Thymus (tissue), 11 donors: ENCODE results near the gene SOCS3. TPM values are rescaled to one million over a fixed set of nuclear protein-coding genes. Genes with fewer than 3 reads are reported as not detected.
"Not testable (repeated sequence)": the region's sequence is repeated elsewhere in the genome, so short reads cannot be mapped to it uniquely, and the experiment has no call there.

ENCODE experiments used
- DNase-seq, 9 donors: peaks; one replicate each; pipeline ENCODE4 v3.0.0-alpha.2; 2013; ENCODE audit warnings: low spot score in 9 of 9, low read depth in 6 of 9, missing footprints in 1 of 9
- H3K27ac ChIP-seq, 2 donors: one replicate each; pipeline ENCODE4 v1.5.1; 2013; ENCODE audit warnings: control low read depth in 1 of 2, low read depth in 1 of 2, low read length in 1 of 2, mild to moderate bottlenecking in 1 of 2, moderate library complexity in 1 of 2
- H3K27me3 ChIP-seq, 2 donors: one replicate each; pipeline ENCODE4 v1.5.1; 2013; ENCODE audit warnings: low read length in 1 of 2; ENCODE audit not compliant: control insufficient read depth in 2 of 2, insufficient read depth in 1 of 2
- H3K36me3 ChIP-seq, 2 donors: one replicate each; pipeline ENCODE4 v1.5.1; 2013; ENCODE audit warnings: low read length in 1 of 2, mild to moderate bottlenecking in 1 of 2, moderate library complexity in 1 of 2; ENCODE audit not compliant: control insufficient read depth in 2 of 2, insufficient read depth in 2 of 2
- H3K4me1 ChIP-seq, 2 donors: one replicate each; pipeline ENCODE4 v1.5.1; 2013; ENCODE audit warnings: low read length in 2 of 2; ENCODE audit not compliant: control insufficient read depth in 2 of 2, insufficient read depth in 2 of 2
- H3K4me3 ChIP-seq, 2 donors: one replicate each; pipeline ENCODE4 v1.5.1; 2013; ENCODE audit warnings: low read length in 2 of 2, control low read depth in 1 of 2, mild to moderate bottlenecking in 1 of 2
- H3K9me3 ChIP-seq, 2 donors: one replicate each; pipeline ENCODE4 v1.5.1; 2013; ENCODE audit warnings: low read length in 1 of 2, mild to moderate bottlenecking in 1 of 2; ENCODE audit not compliant: control insufficient read depth in 2 of 2, insufficient read depth in 1 of 2
- WGBS: extraction: QIAGEN DNeasy Blood & Tissue Kit; methylation state at CpG from one replicate; pipeline ENCODE4 v1.1.7; 2013; 5-methylcytosine and 5-hydroxymethylcytosine counted together
- polyA plus RNA-seq: library from polyadenylated mRNA; stranded (reverse); fragments of 200-250 nt; gene quantifications from one replicate; pipeline ENCODE4 v1.2.3, GENCODE V29; 2013
- total RNA-seq: library from RNA; stranded (reverse); fragments of 120-200 nt; gene quantifications from one replicate; pipeline ENCODE4 v1.2.4, GENCODE V29; 2013
- donor health status: healthy.

SOCS3 gene
- total and polyA plus RNA-seq, 2 donors, result 59.5 to 126 TPM

- no peak overlapping the region for H3K4me3 ChIP-seq
- no peak for DNase-seq
- peaks cover 0 to 13% of the 10 kb centered on the region in 2 donors for H3K27me3 ChIP-seq
- H3K4me1 ChIP-seq, result peaks cover 3 to 17% of the 10 kb centered on the region in 2 donors
- 97% methylated on average over 11 of the region's 11 CpGs for WGBS
- H3K27ac ChIP-seq, result no peak overlapping the region
- no peaks in the 10 kb centered on the region for H3K36me3 ChIP-seq
- H3K9me3 ChIP-seq, result no peaks in the 10 kb centered on the region
These were observed 24.7 kb downstream of the SOCS3 start for GRCh38 chr17:78335209-78335608.

- WGBS, result 71% methylated on average over 4 of the region's 4 CpGs
- H3K27ac ChIP-seq, result no peak overlapping the region
- no peaks in the 10 kb centered on the region for H3K36me3 ChIP-seq
- peaks cover 3 to 14% of the 10 kb centered on the region in 2 donors for H3K4me1 ChIP-seq
- no peak for DNase-seq
- H3K27me3 ChIP-seq, result peaks cover 0 to 7% of the 10 kb centered on the region in 2 donors
- H3K9me3 ChIP-seq, result no peaks in the 10 kb centered on the region
- no peak overlapping the region for H3K4me3 ChIP-seq
These were observed 26.9 kb downstream of the SOCS3 start for GRCh38 chr17:78332991-78333390.

- H3K4me1 ChIP-seq, result peaks cover 3 to 14% of the 10 kb centered on the region in 2 donors
- H3K27ac ChIP-seq, H3K4me3 ChIP-seq, H3K9me3 ChIP-seq, DNase-seq, H3K27me3 ChIP-seq, H3K36me3 ChIP-seq: not testable (repeated sequence)
- WGBS, result 93% methylated on average over 12 of the region's 12 CpGs
These were observed 28.5 kb downstream of the SOCS3 start for GRCh38 chr17:78331355-78331754.

GRCh38 chr17:78330570-78331224 lies 29.2 kb downstream of the SOCS3 start:
- H3K27ac ChIP-seq, result no peak overlapping the region
- H3K4me1 ChIP-seq, result peaks cover 3 to 16% of the 10 kb centered on the region in 2 donors
- no peaks in the 10 kb centered on the region for H3K36me3 ChIP-seq
- DNase-seq, result no peak
- H3K27me3 ChIP-seq, result no peaks in the 10 kb centered on the region
- peaks cover 0 to 5% of the 10 kb centered on the region in 2 donors for H3K9me3 ChIP-seq
- no peak overlapping the region for H3K4me3 ChIP-seq
- 96% methylated on average over 13 of the region's 13 CpGs for WGBS

GRCh38 chr17:78329263-78330059 lies 30.4 kb downstream of the SOCS3 start:
- H3K27ac ChIP-seq, result no peak overlapping the region
- 66% methylated on average over 16 of the region's 16 CpGs for WGBS

GRCh38 chr17:78327880-78328279 lies 32.0 kb downstream of the SOCS3 start:
- peaks cover 0 to 5% of the 10 kb centered on the region in 2 donors for H3K9me3 ChIP-seq

More at GRCh38 chr17:78329263-78330059, 30.4 kb downstream of the SOCS3 start:
- no peak for DNase-seq
- Histone ChIP-seq H3K27me3 (no peaks in the 10 kb centered on the region), H3K36me3 (no peaks in the 10 kb centered on the region), H3K4me3 (no peak overlapping the region), H3K9me3 (peaks cover 0 to 5% of the 10 kb centered on the region in 2 donors), H3K4me1 (peaks cover 11 to 28% of the 10 kb centered on the region in 2 donors)

GRCh38 chr17:78325076-78325687 lies 34.7 kb downstream of the SOCS3 start:
- WGBS, result 93% methylated on average over 20 of the region's 20 CpGs
- Histone ChIP-seq H3K4me1 (peaks cover 12 to 43% of the 10 kb centered on the region in 2 donors), H3K9me3 (peaks cover 0 to 8% of the 10 kb centered on the region in 2 donors), H3K36me3 (no peaks in the 10 kb centered on the region), H3K4me3 (no peak overlapping the region), H3K27me3 (no peaks in the 10 kb centered on the region), H3K27ac (peak overlapping the region in 1 of 2 donors; percentile 74)
- no peak for DNase-seq

More at GRCh38 chr17:78327880-78328279, 32.0 kb downstream of the SOCS3 start:
- no peaks in the 10 kb centered on the region for H3K36me3 ChIP-seq
- peaks cover 14 to 39% of the 10 kb centered on the region in 2 donors for H3K4me1 ChIP-seq
- no peaks in the 10 kb centered on the region for H3K27me3 ChIP-seq
- no peak overlapping the region for H3K27ac ChIP-seq
- 97% methylated on average over 5 of the region's 5 CpGs for WGBS
- H3K4me3 ChIP-seq, result no peak overlapping the region
- no peak for DNase-seq

- Histone ChIP-seq H3K27me3 (no peaks in the 10 kb centered on the region), H3K27ac (peak overlapping the region; percentile 73 to 74), H3K4me3 (no peak overlapping the region), H3K4me1 (peaks cover 12 to 41% of the 10 kb centered on the region in 2 donors), H3K36me3 (no peaks in the 10 kb centered on the region), H3K9me3 (peaks cover 0 to 8% of the 10 kb centered on the region in 2 donors)
- peak in 4 of 9 donors; percentile 31 to 76 (median 51) for DNase-seq
- 17% methylated on average over 18 of the region's 18 CpGs for WGBS
These were observed 35.3 kb downstream of the SOCS3 start for GRCh38 chr17:78324391-78325075.
